ENCODE data around the gene FGF8. TPM values are rescaled to one million over a fixed set of nuclear protein-coding genes. Genes with fewer than 3 reads are reported as not detected.

FGF8 gene
- total RNA-seq, 2 donors from 2014 or later = 13.3 to 46.5 TPM

GRCh38 chr10:101812606-101813005 is 36.7 kb upstream of the FGF8 start:
- H3K9ac ChIP-seq (ENCODE audit: extremely low read depth, low read length, poor library complexity, severe bottlenecking) = no peak overlapping the region
- peaks cover 15% of the 10 kb centered on the region for H3K4me1 Mint-ChIP-seq
- peaks cover 2% of the 10 kb centered on the region for H3K9me3 ChIP-seq (ENCODE audit: control insufficient read depth, low read length)
- peaks cover 52% of the 10 kb centered on the region for H3K36me3 Mint-ChIP-seq (ENCODE audit: low read depth)
- H3K9me3 Mint-ChIP-seq = no peaks in the 10 kb centered on the region
- H3K27ac Mint-ChIP-seq = no peak overlapping the region
- H3K36me3 ChIP-seq (ENCODE audit: control insufficient read depth, insufficient read depth, low read length) = peaks cover 61% of the 10 kb centered on the region
- H3K4me1 ChIP-seq (ENCODE audit: control insufficient read depth, insufficient read depth, low read length) = no peaks in the 10 kb centered on the region
- no peaks in the 10 kb centered on the region for H3K27me3 Mint-ChIP-seq (ENCODE audit: insufficient read depth)
- H3K27me3 ChIP-seq (ENCODE audit: control insufficient read depth, insufficient read depth, low read length, poor library complexity, severe bottlenecking) = no peaks in the 10 kb centered on the region
- H3K4me3 Mint-ChIP-seq = no peak overlapping the region
- H3K4me3 ChIP-seq (ENCODE audit: low read length) = no peak overlapping the region
- TF ChIP-seq CTCF (conservative IDR thresholded peaks at IDR 0.05) = no peak
- WGBS, 2 experiments (ENCODE audit: insufficient coverage in 1 of 2, insufficient read length in 1 of 2) = 94 to 96% methylated on average over 3 to 4 of the region's 4 CpGs
- H3K27ac ChIP-seq (ENCODE audit: low read depth, low read length) = no peak overlapping the region
- DNase-seq = no peak

- 88 to 91% methylated on average over 1 of the region's 1 CpG for WGBS, 2 experiments (ENCODE audit: insufficient coverage in 1 of 2, insufficient read length in 1 of 2)
Observed at GRCh38 chr10:101807158-101807557, 31.2 kb upstream of the FGF8 start.

GRCh38 chr10:101803511-101803910 is 27.6 kb upstream of the FGF8 start:
- H3K4me1 Mint-ChIP-seq = no peaks in the 10 kb centered on the region
- H3K36me3 ChIP-seq (ENCODE audit: control insufficient read depth, insufficient read depth, low read length) = peaks cover 94% of the 10 kb centered on the region

More at GRCh38 chr10:101807158-101807557, 31.2 kb upstream of the FGF8 start:
- H3K4me1 ChIP-seq (ENCODE audit: control insufficient read depth, insufficient read depth, low read length) = no peaks in the 10 kb centered on the region
- no peak overlapping the region for H3K27ac Mint-ChIP-seq
- H3K4me1 Mint-ChIP-seq = no peaks in the 10 kb centered on the region
- no peaks in the 10 kb centered on the region for H3K27me3 Mint-ChIP-seq (ENCODE audit: insufficient read depth)
- DNase-seq = no peak
- H3K27ac ChIP-seq (ENCODE audit: low read depth, low read length) = no peak overlapping the region
- peaks cover 16% of the 10 kb centered on the region for H3K9me3 ChIP-seq (ENCODE audit: control insufficient read depth, low read length)
- no peaks in the 10 kb centered on the region for H3K27me3 ChIP-seq (ENCODE audit: control insufficient read depth, insufficient read depth, low read length, poor library complexity, severe bottlenecking)
- no peak for TF ChIP-seq CTCF (conservative IDR thresholded peaks at IDR 0.05)
- H3K4me3 ChIP-seq (ENCODE audit: low read length) = no peak overlapping the region
- no peaks in the 10 kb centered on the region for H3K9me3 Mint-ChIP-seq
- H3K4me3 Mint-ChIP-seq = no peak overlapping the region
- H3K36me3 Mint-ChIP-seq (ENCODE audit: low read depth) = peaks cover 81% of the 10 kb centered on the region
- H3K36me3 ChIP-seq (ENCODE audit: control insufficient read depth, insufficient read depth, low read length) = peaks cover 94% of the 10 kb centered on the region
- no peak overlapping the region for H3K9ac ChIP-seq (ENCODE audit: extremely low read depth, low read length, poor library complexity, severe bottlenecking)

More at GRCh38 chr10:101803511-101803910, 27.6 kb upstream of the FGF8 start:
- no peak for DNase-seq
- H3K27me3 ChIP-seq (ENCODE audit: control insufficient read depth, insufficient read depth, low read length, poor library complexity, severe bottlenecking) = no peaks in the 10 kb centered on the region
- Mint-ChIP-seq H3K4me3 (no peak overlapping the region), H3K9me3 (no peaks in the 10 kb centered on the region), H3K27ac (no peak overlapping the region), H3K36me3 (ENCODE audit: low read depth) (peaks cover 89% of the 10 kb centered on the region), H3K27me3 (ENCODE audit: insufficient read depth) (no peaks in the 10 kb centered on the region)
- H3K9me3 ChIP-seq (ENCODE audit: control insufficient read depth, low read length) = peaks cover 16% of the 10 kb centered on the region
- TF ChIP-seq CTCF (conservative IDR thresholded peaks at IDR 0.05) = no peak
- WGBS, 2 experiments (ENCODE audit: insufficient coverage in 1 of 2, insufficient read length in 1 of 2) = 88% methylated on average over 3 of the region's 4 CpGs
- no peak overlapping the region for H3K27ac ChIP-seq (ENCODE audit: low read depth, low read length)
- no peak overlapping the region for H3K9ac ChIP-seq (ENCODE audit: extremely low read depth, low read length, poor library complexity, severe bottlenecking)
- no peak overlapping the region for H3K4me3 ChIP-seq (ENCODE audit: low read length)
- no peaks in the 10 kb centered on the region for H3K4me1 ChIP-seq (ENCODE audit: control insufficient read depth, insufficient read depth, low read length)
